ENCODE measurements around the gene DTNB. TPM values are rescaled to one million over a fixed set of nuclear protein-coding genes. Genes with fewer than 3 reads are reported as not detected.
A peak's percentile ranks its signal among the peaks of the same experiment; 100 is the strongest.
"Not testable (repeated sequence)": the region's sequence is repeated elsewhere in the genome, so short reads cannot be mapped to it uniquely, and the experiment has no call there.

DTNB gene
- polyA plus RNA-seq, 1 donor from 2014 or later, result 16.5 TPM

DNA sequence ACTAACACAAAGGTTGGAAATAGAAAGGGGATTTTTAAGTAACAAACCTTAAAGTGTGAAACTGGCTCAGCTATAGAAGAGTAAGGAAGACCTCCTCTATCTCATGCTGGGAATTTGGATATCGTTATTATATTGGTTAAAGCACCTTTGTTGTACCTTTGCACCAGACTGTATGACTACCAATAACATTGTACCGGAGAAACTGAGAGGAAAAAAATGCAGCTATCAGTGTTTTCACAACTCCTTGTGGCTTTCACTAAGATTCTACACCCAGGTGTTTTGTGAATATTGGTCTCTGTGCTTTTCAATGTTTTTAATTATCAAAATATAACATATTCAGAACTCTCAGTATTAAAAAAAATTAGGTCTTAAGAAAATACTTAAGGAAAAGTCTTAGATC, 48.7 kb downstream of the DTNB start:
- Mint-ChIP-seq H3K36me3 (peaks cover 9% of the 10 kb centered on the region), H3K9me3 (no peaks in the 10 kb centered on the region), H3K27me3 (no peaks in the 10 kb centered on the region), H3K27ac (no peak overlapping the region), H3K4me3 (no peak overlapping the region), H3K4me1 (peaks cover 0 to 1% (median 0%) of the 10 kb centered on the region in 3 donors)

DNA sequence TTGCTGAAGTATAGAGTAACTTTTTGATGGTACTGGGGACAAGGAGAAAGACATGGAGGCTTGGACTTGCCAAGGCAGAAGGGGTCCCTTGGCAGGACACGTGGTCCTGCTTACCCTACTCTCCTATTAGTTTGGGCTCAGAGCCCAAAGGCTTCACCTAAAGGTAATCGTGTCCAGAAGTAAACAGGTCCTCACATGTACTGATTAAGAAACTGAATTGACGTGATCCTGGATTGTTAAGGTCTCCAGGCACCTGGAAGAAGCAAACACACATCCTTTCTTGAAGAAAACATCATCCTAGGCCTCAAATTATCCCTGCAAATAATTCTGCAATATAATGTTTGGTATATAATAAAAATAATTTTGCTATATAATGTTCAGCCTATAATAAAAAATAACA, 50.0 kb downstream of the DTNB start:
- H3K27me3 Mint-ChIP-seq, result no peaks in the 10 kb centered on the region
- H3K36me3 Mint-ChIP-seq, result peaks cover 9% of the 10 kb centered on the region
- no peak overlapping the region for H3K4me3 Mint-ChIP-seq

DNA sequence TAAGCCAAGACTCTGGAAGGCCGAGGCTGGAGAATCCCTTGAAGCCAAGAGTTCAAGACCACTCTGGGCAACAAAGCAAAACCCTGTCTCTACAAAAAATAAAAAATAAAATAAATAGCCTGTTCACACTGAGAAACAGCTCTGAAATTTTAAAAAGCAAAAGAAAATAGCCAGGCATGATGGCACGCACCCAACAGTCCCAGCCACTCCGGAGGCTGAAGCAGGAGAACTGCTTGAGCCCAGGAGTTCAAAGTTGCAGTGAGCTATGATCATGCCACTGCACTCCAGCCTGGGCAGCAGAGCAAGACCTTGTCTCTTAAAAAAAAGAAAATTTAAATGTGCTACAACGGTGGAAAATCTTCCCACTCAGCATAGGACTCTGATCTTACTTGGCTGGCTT, 52.7 kb downstream of the DTNB start:
- Mint-ChIP-seq H3K4me3 (no peak overlapping the region), H3K9me3 (no peaks in the 10 kb centered on the region), H3K4me1 (peaks cover 0 to 2% (median 1%) of the 10 kb centered on the region in 3 donors), H3K36me3 (peaks cover 3% of the 10 kb centered on the region), H3K27ac (peak overlapping the region in 1 of 3 donors; percentile 37), H3K27me3 (no peaks in the 10 kb centered on the region)

More for the DNA sequence above, 50.0 kb downstream of the DTNB start:
- Mint-ChIP-seq H3K9me3 (no peaks in the 10 kb centered on the region), H3K27ac (no peak overlapping the region), H3K4me1 (peaks cover 0 to 1% (median 0%) of the 10 kb centered on the region in 3 donors)

DNA sequence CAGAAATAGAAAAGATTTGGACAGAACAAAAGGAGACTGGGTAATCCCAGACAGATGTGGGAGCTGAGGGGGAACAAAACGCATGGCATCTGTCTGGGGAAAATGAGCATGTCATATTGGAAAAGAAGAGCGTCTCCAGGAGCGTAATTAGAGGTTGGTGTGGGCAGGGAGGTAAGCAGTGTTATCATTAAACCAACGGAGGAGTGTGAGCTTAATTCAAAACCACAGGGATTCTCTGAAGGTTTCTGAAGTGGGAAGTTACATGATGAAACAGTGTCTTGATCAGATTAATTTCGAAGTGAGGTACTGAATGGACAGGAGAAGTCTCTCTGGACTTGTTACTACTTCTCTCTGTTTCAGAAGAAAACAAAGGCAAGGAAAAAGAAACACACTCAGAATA, 53.3 kb downstream of the DTNB start:
- no peak overlapping the region for H3K27ac Mint-ChIP-seq
- H3K4me3 Mint-ChIP-seq, result no peak overlapping the region
- peaks cover 3% of the 10 kb centered on the region for H3K36me3 Mint-ChIP-seq

DNA sequence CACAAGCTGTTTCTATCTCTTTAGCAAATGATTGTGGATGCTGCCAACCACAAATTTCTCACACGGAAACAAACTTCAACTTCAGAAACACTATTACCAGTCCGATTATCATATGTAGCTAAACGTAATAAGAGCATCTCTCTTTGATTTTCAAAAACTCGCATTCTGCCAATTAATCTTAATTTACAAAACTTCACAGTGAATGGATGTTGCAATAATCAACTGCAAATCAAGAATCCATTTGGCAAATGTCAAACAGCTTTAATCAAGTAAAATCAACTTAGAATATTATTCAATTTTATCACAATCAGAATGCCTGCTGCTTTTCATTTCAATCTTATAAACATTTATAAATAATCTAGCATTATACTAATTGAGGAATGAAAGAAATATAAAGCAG, 54.2 kb downstream of the DTNB start:
- no peaks in the 10 kb centered on the region for H3K9me3 Mint-ChIP-seq

More for the DNA sequence above, 53.3 kb downstream of the DTNB start:
- Mint-ChIP-seq H3K9me3 (no peaks in the 10 kb centered on the region), H3K27me3 (no peaks in the 10 kb centered on the region), H3K4me1 (peaks cover 0 to 2% (median 1%) of the 10 kb centered on the region in 3 donors)

DNA sequence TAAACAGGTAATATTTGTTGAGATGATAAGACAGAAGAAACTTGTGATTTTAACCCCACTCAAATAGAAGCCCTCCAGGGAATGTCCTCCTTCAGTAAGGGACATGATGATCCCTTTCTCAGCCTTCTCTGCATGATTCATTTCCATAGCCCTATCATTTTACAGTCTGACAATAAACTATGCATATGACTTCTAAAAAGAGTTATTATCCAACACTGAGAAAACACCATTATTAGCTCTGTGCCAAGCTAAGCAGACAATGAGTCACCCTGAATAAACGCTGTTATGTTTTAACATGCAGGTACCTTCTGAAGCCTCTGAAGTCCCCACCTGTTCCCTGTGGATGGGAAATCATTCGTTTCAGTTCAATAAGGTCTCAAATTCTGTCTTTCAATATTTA, 54.7 kb downstream of the DTNB start:
- Mint-ChIP-seq H3K4me3 (no peak overlapping the region), H3K27ac (no peak overlapping the region)

More for the DNA sequence above, 54.2 kb downstream of the DTNB start:
- Mint-ChIP-seq H3K36me3 (peaks cover 4% of the 10 kb centered on the region), H3K4me1 (peaks cover 0 to 2% (median 1%) of the 10 kb centered on the region in 3 donors), H3K27ac (no peak overlapping the region), H3K4me3 (no peak overlapping the region), H3K27me3 (no peaks in the 10 kb centered on the region)

DNA sequence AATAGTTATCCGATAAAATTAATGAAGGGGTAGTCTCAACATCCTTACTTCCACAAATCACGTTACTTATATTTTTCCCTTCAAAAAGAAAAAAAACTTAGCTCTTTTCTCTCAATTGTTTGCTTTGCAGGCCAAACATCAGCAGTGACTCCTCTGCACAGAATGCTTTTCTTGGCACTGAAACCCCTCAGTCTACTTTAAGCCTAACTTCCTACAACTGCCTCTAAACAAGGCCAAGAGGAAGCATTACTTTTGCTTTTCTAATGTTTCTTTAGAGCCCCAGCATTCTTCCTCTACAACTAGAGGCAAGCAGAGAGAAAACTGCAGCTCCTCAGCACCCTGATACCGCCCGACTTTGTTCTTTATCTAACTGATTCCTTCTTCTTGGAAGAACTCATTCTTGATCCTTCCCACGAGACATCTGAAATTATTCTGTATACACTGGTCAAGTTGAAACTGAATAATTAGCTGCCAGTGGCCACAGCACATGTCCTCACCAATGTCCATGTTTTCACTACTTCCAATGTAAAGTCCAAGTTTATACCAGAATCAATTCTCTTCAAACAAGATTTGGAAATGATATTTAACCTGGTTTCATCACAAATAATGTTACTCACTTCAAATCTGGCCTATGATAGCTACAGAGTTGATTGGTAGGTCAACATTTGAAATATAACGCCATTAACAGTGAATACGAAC, 55.3 kb downstream of the DTNB start:
- Mint-ChIP-seq H3K4me3 (no peak overlapping the region), H3K9me3 (no peaks in the 10 kb centered on the region), H3K36me3 (peaks cover 5% of the 10 kb centered on the region), H3K27me3 (no peaks in the 10 kb centered on the region), H3K27ac (no peak overlapping the region), H3K4me1 (peaks cover 0 to 2% (median 1%) of the 10 kb centered on the region in 3 donors)

More for the DNA sequence above, 54.7 kb downstream of the DTNB start:
- H3K4me1 Mint-ChIP-seq, result peaks cover 0 to 2% (median 1%) of the 10 kb centered on the region in 3 donors
- H3K27me3 Mint-ChIP-seq, result no peaks in the 10 kb centered on the region
- peaks cover 5% of the 10 kb centered on the region for H3K36me3 Mint-ChIP-seq
- H3K9me3 Mint-ChIP-seq, result no peaks in the 10 kb centered on the region

DNA sequence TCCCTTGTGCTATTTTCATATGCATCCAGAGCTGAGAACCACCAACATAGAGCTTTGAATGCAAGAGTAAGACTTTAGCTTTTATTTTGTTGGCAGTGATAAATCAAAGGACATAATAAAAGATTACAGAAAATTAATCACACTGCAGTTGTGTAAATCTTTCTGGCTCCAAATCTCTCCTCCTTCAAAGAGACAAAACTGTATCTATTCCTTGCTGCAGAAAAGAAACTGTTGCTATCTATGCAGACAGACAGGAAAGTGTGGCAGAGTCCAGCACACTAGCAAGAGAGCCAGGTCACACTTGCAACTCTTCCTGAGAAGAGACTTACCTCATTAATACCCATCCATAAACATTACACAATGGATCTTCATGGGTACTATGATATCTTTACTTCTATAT, 57.5 kb downstream of the DTNB start:
- Mint-ChIP-seq H3K27ac (no peak overlapping the region), H3K4me3 (no peak overlapping the region), H3K36me3 (peaks cover 5% of the 10 kb centered on the region), H3K27me3 (no peaks in the 10 kb centered on the region), H3K9me3 (no peaks in the 10 kb centered on the region), H3K4me1 (peaks cover 0 to 2% (median 0%) of the 10 kb centered on the region in 3 donors)

DNA sequence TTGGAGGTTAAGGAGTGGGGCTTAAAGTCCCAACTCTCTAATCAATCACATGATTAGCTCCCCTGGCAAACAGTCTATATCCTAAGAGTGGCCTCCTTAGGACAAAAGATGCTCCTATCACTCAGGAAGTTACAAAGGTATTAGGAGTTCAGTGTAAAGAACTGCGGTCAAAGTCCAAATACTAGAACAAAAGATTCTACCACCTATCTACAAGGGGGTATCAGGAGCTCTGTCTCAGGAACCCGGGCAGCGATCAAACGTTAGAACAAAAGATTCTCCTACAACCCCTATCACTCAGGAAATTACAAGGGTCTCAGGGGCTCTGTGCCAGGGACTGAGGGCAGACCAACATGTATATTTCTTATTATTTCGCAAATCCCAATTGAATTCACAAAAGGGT, 58.0 kb downstream of the DTNB start:
- no peaks in the 10 kb centered on the region for H3K27me3 Mint-ChIP-seq
- H3K36me3 Mint-ChIP-seq, result peaks cover 5% of the 10 kb centered on the region
- no peak overlapping the region for H3K27ac Mint-ChIP-seq
- H3K4me3 Mint-ChIP-seq, result no peak overlapping the region
- H3K9me3 Mint-ChIP-seq, result no peaks in the 10 kb centered on the region
- peaks cover 1 to 4% (median 2%) of the 10 kb centered on the region in 3 donors for H3K4me1 Mint-ChIP-seq

DNA sequence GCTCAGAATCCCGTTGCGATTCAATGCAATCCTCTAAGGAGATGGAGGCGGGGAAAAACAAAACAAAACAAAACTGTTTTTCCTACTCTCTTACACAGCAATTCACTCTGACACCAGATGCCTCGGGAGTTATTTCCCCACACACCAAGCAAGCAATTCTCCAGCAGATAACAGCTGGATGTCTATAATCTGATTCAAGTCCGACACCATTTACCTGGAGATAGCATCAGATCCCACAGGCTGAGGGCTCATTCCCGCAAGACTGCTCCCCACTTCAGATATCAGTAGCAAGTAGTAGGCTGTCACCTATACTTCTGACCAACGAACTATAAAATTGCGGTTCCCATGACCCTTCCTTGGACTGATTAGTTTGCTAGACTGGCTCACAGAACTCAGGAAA, 58.7 kb downstream of the DTNB start:
- Mint-ChIP-seq H3K27me3 (no peaks in the 10 kb centered on the region), H3K9me3 (no peaks in the 10 kb centered on the region), H3K36me3 (peaks cover 2% of the 10 kb centered on the region), H3K27ac (no peak overlapping the region), H3K4me3 (no peak overlapping the region), H3K4me1 (peaks cover 2 to 9% (median 6%) of the 10 kb centered on the region in 3 donors)

DNA sequence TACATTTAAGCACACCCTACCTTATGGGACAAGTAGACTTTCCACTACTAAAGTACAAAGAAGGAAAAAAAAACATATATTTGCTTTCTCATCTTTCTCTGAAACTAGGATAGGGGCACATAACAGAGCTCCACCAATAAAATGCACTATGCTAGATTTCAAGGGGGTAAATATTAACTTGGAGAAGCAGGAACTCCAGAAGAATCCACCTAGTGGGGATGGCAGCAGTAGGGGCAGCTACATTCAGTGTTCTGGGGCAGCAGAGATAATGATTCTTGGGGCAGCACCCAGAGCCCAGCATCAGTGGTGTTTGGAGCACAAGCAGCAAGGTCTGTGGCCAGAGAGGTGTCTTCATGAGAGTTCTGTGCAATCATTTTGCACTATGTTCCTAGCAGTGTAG, 64.7 kb downstream of the DTNB start:
- Mint-ChIP-seq H3K36me3 (no peaks in the 10 kb centered on the region), H3K4me3 (peak overlapping the region in 2 of 4 donors; percentile 3 to 56), H3K27me3 (no peaks in the 10 kb centered on the region), H3K27ac (peak overlapping the region in 1 of 3 donors; percentile 20), H3K9me3 (no peaks in the 10 kb centered on the region), H3K4me1 (peaks cover 11 to 16% (median 16%) of the 10 kb centered on the region in 3 donors)

DNA sequence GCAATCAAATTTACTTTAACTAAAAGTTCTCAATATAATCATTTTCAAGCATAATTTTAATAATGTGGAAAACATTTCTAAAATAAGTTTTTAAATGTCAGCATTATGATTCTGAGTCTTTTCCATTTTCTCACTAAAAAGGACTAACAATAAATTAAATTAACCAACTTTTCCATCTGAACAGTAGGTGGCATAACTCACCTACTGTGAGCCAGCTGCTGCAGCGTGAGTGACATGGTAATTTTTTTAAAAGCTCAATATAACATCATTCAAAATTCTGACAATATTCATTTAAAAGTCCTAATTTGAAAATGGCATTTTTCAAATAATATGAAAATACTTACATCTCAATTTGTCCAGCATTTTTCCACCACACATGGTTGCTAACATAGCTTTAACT, 66.5 kb downstream of the DTNB start:
- H3K36me3 Mint-ChIP-seq, result no peaks in the 10 kb centered on the region
- no peaks in the 10 kb centered on the region for H3K9me3 Mint-ChIP-seq
- no peak overlapping the region for H3K4me3 Mint-ChIP-seq
- H3K4me1 Mint-ChIP-seq, result peaks cover 12 to 16% (median 16%) of the 10 kb centered on the region in 3 donors
- H3K27ac Mint-ChIP-seq, result no peak overlapping the region
- no peaks in the 10 kb centered on the region for H3K27me3 Mint-ChIP-seq

DNA sequence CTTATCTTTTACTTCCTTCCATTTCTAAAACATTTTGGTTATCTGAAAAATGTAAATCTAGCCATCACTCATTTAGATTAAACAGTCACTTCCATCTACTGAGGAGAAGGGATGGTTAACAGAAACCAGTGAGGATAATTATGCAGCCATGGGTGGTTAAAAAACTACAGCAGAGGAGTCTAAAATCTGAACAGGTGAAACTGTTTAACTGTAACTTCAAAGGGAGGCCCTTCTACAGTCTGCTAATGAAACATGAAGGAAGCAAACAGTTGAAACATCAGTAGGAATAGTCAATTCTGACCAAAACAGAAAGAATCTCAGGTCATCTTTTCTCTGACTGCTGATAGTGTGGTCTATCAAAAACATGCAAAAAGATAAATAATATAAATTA, 71.0 kb downstream of the DTNB start:
- no peak overlapping the region for H3K27ac Mint-ChIP-seq
- H3K4me3 Mint-ChIP-seq, result no peak overlapping the region

DNA sequence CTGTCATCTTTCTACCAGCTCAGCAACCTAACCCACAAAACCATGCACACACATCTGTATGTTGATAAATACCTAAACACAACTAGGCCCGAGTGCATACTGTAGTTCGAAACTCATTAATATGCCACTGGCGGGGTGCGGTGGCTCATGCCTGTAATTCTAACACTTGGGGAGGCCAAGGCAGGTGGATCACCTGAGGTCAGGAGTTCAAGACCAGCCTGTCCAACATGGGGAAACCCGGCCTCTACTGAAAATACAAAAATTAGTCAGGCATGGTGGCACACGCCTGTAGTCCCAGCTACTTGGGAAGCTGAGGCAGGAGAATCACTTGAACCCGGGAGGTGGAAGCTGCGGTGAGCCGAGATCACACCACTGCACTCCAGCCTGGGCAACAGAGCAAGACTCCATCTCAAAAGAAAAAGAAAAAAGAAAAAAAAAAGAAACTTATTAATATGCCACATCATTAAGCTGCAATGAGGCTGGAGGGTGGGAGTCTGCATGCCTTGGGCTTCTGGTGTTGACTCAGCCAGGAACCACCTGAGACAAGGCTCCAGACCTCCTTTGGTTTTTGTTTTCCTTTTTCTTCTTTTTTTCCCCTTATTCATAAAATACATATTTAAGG, 71.6 kb downstream of the DTNB start:
- H3K4me1 Mint-ChIP-seq, H3K27me3 Mint-ChIP-seq, H3K36me3 Mint-ChIP-seq, H3K9me3 Mint-ChIP-seq, H3K4me3 Mint-ChIP-seq: not testable (repeated sequence)
- H3K27ac Mint-ChIP-seq, result peak overlapping the region in 1 of 3 donors; percentile 44

More for the DNA sequence above, 71.0 kb downstream of the DTNB start:
- Mint-ChIP-seq H3K27me3 (no peaks in the 10 kb centered on the region), H3K36me3 (peaks cover 5% of the 10 kb centered on the region), H3K4me1 (peaks cover 2 to 4% (median 3%) of the 10 kb centered on the region in 3 donors), H3K9me3 (no peaks in the 10 kb centered on the region)

DNA sequence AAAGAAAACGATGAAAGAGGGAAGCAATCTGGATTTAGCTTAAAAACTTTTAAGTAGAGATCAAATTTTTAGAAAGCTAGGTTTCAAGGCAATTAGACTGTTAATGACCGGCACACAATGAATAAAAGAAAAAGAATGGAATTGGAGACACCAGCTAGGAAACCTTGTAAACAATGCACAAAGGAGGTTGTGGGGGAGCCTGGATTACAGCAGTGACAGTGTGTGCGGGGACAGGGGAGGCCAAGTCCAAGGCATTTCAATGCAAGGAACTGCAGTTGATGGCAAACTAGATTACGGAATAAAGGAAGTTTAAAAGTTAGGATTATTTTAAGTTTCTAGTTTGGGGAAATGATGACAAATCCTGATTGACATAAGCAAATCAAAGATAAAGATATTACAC, 74.5 kb downstream of the DTNB start:
- H3K27ac Mint-ChIP-seq, result no peak overlapping the region
- peaks cover 2 to 4% (median 3%) of the 10 kb centered on the region in 3 donors for H3K4me1 Mint-ChIP-seq
- H3K9me3 Mint-ChIP-seq, result no peaks in the 10 kb centered on the region
- H3K36me3 Mint-ChIP-seq, result peaks cover 16% of the 10 kb centered on the region
- no peak overlapping the region for H3K4me3 Mint-ChIP-seq
- H3K27me3 Mint-ChIP-seq, result no peaks in the 10 kb centered on the region

DNA sequence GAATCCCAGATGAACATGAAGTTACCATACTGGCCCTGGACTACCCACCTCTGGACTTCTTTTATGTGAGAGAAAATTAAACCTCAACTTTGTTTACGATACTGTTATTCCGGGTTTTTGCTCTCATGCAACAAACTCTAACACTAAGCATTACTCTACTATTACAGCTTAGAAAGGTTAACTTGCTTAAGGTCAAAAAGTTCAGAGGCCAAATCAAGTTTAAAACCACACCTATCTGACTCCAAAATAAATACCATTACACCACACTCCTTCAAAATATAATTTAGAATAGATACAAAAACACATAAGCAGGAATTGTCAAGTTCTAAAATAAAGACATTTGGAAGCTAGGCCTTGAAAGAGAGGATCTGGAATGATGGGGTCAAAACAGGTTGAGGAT, 75.0 kb downstream of the DTNB start:
- no peak overlapping the region for H3K27ac Mint-ChIP-seq

More for the DNA sequence above, 75.0 kb downstream of the DTNB start:
- Mint-ChIP-seq H3K36me3 (peaks cover 16% of the 10 kb centered on the region), H3K4me3 (no peak overlapping the region), H3K4me1 (peaks cover 2 to 4% (median 4%) of the 10 kb centered on the region in 3 donors), H3K27me3 (no peaks in the 10 kb centered on the region), H3K9me3 (no peaks in the 10 kb centered on the region)

All from IgD-negative memory B cell (primary cell).